Activated naive CD4-positive, alpha-beta T cell treated with anti-CD3 and anti-CD28 coated beads, Interleukin-2, amount 50 U/mL, for 24 hours (primary cell): ENCODE data around the gene PNKD.

ENCODE experiments used
- H3K27ac Mint-ChIP-seq: one replicate; pipeline ENCODE4 v1.8.0; 2021; ENCODE audit warnings: mild to moderate bottlenecking, mixed read lengths
- H3K27me3 Mint-ChIP-seq: one replicate; pipeline ENCODE4 v1.8.0; 2021; ENCODE audit warnings: mixed read lengths
- H3K36me3 Mint-ChIP-seq: one replicate; pipeline ENCODE4 v1.8.0; 2021; ENCODE audit warnings: mixed read lengths
- H3K4me1 Mint-ChIP-seq: one replicate; pipeline ENCODE4 v1.8.0; 2021; ENCODE audit warnings: mixed read lengths
- H3K4me3 Mint-ChIP-seq: one replicate; pipeline ENCODE4 v1.8.0; 2021; ENCODE audit warnings: mild to moderate bottlenecking, mixed read lengths
- H3K9me3 Mint-ChIP-seq: one replicate; pipeline ENCODE4 v1.8.0; 2021; ENCODE audit warnings: mixed read lengths

PNKD gene

DNA sequence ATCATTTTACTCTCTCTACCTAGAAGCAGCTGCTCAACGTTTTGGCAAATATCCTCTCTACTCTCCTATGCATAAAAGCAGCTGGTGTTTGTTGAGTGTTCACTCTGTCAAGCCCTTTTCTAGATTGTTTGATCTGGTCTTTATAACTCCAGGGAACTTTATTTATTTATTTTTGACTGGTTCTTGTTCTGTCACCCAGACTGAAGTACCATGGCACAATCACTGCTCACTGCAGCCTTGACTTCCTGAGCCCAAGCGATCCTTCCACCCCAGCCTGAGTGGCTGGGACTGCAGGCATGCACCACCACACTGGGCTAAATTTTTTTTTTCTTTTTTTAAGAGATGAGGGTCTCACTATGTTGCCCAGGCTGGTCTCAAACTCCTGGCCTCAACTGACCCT lies 99.0 kb downstream of the PNKD start:
- Mint-ChIP-seq H3K4me1 (peaks cover 28% of the 10 kb centered on the region), H3K9me3 (no peaks in the 10 kb centered on the region), H3K36me3 (no peaks in the 10 kb centered on the region), H3K27me3 (no peaks in the 10 kb centered on the region), H3K4me3 (peak overlapping the region; percentile 30), H3K27ac (no peak overlapping the region)

DNA sequence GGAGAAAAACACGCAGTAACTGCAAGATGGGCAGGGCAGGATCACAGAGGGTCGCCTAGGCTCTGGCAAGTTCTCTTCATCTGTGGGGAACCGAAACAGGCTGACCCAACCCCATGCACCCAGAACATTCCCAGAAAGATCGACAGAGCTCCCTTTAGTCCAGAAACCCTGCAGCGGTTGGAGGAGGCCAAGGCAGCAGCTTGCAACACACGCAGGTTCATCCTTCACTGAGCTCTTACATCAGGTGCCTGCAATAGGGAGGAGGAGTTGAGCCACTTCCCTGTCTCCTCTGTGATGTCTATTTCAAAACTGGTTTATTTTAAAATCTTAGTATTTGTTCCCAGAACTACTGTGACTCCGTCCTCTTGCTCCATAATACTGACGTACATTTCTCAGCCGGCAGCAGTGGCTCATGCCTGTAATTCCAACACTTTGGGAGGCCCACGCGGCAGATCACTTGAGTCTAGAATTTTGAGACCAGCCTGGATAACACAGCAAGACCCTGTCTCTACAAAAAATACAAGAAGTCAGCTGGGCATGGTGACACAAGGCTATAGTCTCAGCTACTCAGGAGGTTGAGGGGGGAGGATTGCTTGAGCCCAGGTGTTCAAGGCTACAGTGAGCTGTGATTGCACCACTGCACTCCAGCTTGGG lies 100.2 kb downstream of the PNKD start:
- no peak overlapping the region for H3K27ac Mint-ChIP-seq
- H3K27me3 Mint-ChIP-seq = no peaks in the 10 kb centered on the region
- H3K4me3 Mint-ChIP-seq = no peak overlapping the region
- H3K36me3 Mint-ChIP-seq = no peaks in the 10 kb centered on the region
- H3K4me1 Mint-ChIP-seq = peaks cover 28% of the 10 kb centered on the region
- H3K9me3 Mint-ChIP-seq = no peaks in the 10 kb centered on the region

DNA sequence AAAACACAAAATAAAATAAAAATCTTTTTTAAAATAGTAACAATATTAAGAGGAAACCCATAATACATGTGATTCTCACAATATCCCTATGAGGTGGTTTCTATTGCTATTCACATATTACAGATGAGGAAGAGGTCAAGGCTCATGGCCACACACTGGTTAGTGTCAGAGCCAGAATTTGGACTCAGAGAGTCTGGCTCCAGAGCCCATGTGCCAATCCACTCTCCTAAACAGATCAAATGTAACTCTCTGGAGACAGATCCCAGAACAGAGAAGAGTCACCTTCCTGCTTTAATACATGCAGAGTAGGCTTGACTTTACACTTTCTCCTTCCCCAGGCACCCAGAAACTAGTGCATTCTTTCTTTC lies 101.6 kb downstream of the PNKD start:
- Mint-ChIP-seq H3K4me1 (peaks cover 26% of the 10 kb centered on the region), H3K27me3 (no peaks in the 10 kb centered on the region), H3K9me3 (no peaks in the 10 kb centered on the region), H3K4me3 (no peak overlapping the region), H3K36me3 (no peaks in the 10 kb centered on the region), H3K27ac (no peak overlapping the region)

DNA sequence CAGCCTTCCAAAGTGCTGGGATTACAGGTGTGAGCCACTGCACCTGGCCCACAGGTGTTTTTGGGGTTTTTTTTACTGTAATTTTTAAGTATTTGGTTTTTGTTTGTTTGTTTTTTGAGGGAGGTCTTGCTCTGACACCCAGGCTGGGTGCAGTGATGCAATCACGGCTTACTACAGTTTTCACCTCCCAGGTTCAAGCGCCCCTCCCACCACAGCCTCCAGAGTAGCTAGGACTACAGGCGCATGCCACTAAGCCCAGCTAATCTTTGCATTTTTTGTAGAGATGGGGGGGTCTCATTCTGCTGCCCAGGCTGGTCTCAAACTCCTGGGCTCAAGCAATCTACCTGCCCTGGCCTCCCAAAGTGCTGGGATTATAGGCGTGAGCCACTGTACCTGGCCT lies 104.5 kb downstream of the PNKD start:
- Mint-ChIP-seq H3K4me3 (no peak overlapping the region), H3K27me3 (no peaks in the 10 kb centered on the region), H3K27ac (no peak overlapping the region), H3K9me3 (no peaks in the 10 kb centered on the region), H3K4me1 (peaks cover 6% of the 10 kb centered on the region), H3K36me3 (no peaks in the 10 kb centered on the region)

DNA sequence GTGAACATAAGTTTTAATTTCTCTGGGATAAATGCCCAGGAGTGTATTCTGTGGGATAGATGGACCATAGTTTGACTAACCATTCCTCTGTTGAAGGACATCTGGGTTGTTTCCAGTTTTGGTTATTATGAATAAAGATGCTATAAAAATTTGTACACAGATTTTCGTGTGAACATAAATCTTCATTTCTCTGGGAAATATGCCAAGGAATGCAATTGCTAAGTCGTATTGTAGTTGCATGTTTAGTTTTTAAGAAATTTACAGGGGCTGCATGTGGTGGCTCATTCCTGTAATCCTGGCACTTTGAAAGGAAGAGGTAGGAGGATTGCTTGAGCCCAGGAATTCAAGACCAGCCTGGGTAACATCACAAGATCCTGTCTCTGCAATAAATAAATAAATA lies 104.9 kb downstream of the PNKD start:
- Mint-ChIP-seq H3K4me1 (peaks cover 2% of the 10 kb centered on the region), H3K27me3 (no peaks in the 10 kb centered on the region), H3K4me3 (no peak overlapping the region), H3K36me3 (no peaks in the 10 kb centered on the region), H3K9me3 (no peaks in the 10 kb centered on the region), H3K27ac (no peak overlapping the region)

DNA sequence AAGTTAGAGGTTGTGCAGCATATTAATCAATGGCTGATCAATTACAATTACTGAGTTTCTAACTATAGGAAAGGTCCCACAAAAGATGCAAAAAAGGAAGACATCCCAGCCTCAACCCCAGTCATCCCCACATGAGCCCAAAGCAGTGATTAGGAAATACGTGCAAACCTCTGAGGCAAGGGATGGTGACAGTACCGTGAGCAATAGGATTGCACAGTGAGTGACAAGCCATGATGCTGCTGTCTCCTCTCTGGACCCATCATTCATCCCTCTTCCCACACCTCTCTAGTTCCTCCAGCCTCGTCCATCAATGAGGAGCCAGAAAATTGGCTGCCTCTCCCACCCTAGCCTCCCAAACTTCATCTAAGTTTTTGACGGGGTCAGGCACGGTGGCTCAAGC lies 107.7 kb downstream of the PNKD start:
- Mint-ChIP-seq H3K4me3 (no peak overlapping the region), H3K9me3 (no peaks in the 10 kb centered on the region), H3K27ac (no peak overlapping the region), H3K27me3 (no peaks in the 10 kb centered on the region), H3K4me1 (peaks cover 3% of the 10 kb centered on the region), H3K36me3 (no peaks in the 10 kb centered on the region)

DNA sequence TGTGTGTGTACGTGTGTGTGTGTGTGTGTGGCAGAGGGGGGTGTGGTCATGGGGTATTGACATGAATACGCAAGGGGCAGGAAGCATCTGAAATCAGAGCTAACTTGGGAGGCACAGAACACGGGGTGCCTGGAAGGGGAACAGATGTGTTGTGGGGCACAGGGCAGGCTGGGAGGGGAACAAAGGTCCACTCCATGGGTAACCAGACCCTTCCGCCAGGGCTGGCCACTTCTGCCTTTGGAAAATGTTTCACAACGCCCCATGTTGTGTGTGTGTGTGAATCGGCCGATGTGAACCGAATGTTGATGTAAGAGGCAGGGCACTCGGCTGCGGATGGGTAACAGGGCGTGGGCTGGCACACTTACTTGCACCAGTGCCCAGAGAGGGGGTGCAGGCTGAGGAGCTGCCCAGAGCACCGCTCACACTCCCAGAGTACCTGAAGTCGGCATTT lies 111.6 kb downstream of the PNKD start, which contains the start of gene SLC11A1:
TSS of gene SLC11A1 (plus strand) at position 358 of the 451 bp plus-strand sequence. CDS start 96 bp downstream, outside the sequence.
- H3K27me3 Mint-ChIP-seq = no peaks in the 10 kb centered on the region
- H3K36me3 Mint-ChIP-seq = no peaks in the 10 kb centered on the region
- no peak within 1 kb of the TSS for H3K4me3 Mint-ChIP-seq
- H3K9me3 Mint-ChIP-seq = no peaks in the 10 kb centered on the region
- H3K27ac Mint-ChIP-seq = no peak within 1 kb of the TSS
- H3K4me1 Mint-ChIP-seq = peaks cover 3% of the 10 kb centered on the region

DNA sequence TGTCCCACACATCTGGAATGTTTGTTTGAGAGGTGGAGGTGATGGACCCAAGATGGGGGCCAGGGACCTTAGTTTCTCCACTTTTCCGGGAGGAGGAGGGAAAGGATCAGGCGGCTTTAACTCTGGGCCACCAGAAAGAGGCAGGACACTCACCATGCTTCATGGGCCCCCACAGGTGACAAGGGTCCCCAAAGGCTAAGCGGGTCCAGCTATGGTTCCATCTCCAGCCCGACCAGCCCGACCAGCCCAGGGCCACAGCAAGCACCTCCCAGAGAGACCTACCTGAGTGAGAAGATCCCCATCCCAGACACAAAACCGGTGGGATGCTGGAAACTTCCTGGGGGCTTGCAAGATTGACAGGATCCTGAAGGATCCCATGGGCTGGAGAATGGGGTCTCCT lies 112.5 kb downstream of the PNKD start:
- H3K4me3 Mint-ChIP-seq = no peak overlapping the region
- H3K27me3 Mint-ChIP-seq = no peaks in the 10 kb centered on the region
- peaks cover 9% of the 10 kb centered on the region for H3K4me1 Mint-ChIP-seq
- H3K36me3 Mint-ChIP-seq = no peaks in the 10 kb centered on the region
- no peak overlapping the region for H3K27ac Mint-ChIP-seq
- no peaks in the 10 kb centered on the region for H3K9me3 Mint-ChIP-seq

DNA sequence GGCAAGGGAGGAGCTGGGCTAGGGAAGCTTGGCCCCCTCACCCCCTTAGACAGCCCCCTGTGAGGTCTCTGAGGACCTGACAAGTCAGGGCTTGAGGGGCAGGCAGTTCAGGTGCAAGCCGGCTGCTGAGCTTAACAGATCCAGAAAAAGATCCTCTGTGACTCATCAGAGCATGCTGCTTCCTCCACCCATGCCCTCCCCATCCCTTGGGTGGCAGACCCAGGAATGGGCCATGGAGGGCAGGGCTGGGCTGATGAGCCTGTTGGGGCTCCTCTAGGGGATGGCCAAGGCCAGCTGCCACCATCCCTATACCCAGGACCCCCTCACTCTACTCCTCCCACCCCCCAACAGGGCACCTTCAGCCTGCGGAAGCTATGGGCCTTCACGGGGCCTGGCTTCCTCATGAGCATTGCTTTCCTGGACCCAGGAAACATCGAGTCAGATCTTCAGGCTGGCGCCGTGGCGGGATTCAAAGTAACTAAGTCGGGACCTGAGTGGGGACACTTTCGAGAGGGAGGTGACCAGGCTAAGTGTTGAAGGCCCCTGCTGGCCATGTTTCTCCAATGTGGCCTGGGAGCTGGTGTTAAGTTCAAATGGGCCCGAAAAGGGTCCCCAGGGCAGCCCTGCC lies 113.7 kb downstream of the PNKD start:
- Mint-ChIP-seq H3K27ac (peak overlapping the region; percentile 65), H3K36me3 (no peaks in the 10 kb centered on the region), H3K4me1 (peaks cover 9% of the 10 kb centered on the region), H3K4me3 (no peak overlapping the region), H3K27me3 (no peaks in the 10 kb centered on the region), H3K9me3 (no peaks in the 10 kb centered on the region)

DNA sequence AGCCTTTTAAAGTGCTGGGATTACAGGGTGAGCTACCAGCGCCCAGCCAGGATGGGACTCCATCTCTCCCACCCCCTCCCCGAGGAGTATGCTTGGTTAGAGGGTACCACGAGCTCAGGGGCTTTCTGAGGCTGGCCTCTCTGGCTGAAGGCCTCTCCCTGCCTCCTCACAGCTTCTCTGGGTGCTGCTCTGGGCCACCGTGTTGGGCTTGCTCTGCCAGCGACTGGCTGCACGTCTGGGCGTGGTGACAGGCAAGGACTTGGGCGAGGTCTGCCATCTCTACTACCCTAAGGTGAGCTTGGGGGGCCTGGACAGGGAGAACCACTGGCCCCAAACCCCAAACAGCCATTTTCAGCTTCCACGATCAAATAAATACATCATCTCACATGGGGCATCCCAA lies 114.7 kb downstream of the PNKD start:
- Mint-ChIP-seq H3K27ac (no peak overlapping the region), H3K4me3 (no peak overlapping the region), H3K27me3 (no peaks in the 10 kb centered on the region), H3K36me3 (no peaks in the 10 kb centered on the region), H3K9me3 (no peaks in the 10 kb centered on the region), H3K4me1 (peaks cover 9% of the 10 kb centered on the region)

DNA sequence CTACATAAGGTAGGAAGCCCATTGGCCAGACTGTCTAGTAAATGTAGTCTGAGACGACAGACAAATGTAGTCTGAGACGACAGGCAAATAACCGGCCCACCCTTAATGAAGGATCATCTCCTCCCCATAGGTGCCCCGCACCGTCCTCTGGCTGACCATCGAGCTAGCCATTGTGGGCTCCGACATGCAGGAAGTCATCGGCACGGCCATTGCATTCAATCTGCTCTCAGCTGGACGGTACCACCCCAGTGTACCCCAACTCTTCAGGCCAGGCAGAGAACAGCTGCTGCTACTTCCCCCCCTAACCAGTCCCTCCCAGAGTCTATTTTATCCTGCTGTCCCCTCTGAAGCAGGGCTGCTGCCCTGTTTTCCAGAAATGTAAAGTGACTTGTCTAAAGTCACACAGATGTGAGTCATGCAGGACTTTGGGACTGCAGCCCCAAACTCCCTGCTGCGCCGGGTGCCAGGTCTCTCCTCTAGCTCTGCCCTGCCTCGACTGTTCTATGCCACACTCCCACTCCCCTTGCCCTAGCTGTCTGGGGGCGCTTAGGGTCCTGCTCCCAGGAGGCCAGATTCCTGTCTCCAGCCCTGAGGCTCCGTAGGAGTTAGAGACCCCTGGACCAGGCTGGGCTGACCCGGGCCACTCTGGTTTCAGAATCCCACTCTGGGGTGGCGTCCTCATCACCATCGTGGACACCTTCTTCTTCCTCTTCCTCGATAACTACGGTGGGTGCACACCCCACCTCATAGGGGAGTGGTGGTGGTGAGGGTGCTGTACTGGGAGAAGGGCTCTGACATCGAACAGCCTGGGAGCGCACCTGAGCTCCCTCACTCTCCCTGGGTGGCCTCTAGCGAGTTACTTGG lies 116.4 kb downstream of the PNKD start:
- Mint-ChIP-seq H3K4me3 (no peak overlapping the region), H3K27ac (peak overlapping the region; percentile 8)

DNA sequence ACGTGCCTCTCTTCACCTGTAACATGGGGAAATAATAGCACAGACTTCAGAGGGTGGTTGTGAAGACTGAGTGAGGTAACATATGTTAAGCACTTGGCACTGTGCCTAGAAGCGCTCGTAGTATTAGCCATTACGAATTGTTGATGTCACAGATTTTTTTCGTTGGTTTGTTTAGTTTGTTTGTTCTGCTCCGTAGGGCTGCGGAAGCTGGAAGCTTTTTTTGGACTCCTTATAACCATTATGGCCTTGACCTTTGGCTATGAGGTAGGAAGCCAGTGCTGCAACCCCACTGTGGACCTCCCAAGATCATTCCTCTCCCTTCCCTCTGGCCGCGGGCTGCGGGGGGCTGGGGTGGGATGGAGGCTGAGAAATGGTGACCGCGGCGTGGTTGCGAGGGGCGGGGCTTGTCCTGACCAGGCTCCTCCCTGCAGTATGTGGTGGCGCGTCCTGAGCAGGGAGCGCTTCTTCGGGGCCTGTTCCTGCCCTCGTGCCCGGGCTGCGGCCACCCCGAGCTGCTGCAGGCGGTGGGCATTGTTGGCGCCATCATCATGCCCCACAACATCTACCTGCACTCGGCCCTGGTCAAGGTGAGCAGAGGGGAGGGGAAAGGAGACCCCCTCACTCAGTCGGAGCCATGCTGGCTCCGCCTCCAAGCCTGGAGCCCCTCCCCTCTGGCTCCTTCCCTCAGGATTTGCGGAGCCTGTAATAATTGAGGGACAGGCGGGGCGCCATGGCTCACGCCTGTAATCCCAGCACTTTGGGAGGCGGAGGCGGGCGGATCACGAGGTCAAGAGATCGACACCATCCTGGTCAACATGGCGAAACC lies 117.3 kb downstream of the PNKD start:
- no peaks in the 10 kb centered on the region for H3K27me3 Mint-ChIP-seq
- H3K27ac Mint-ChIP-seq = no peak overlapping the region
- peak overlapping the region; percentile 53 for H3K4me3 Mint-ChIP-seq
- H3K9me3 Mint-ChIP-seq = no peaks in the 10 kb centered on the region
- H3K36me3 Mint-ChIP-seq = no peaks in the 10 kb centered on the region
- peaks cover 6% of the 10 kb centered on the region for H3K4me1 Mint-ChIP-seq

More for the DNA sequence above, 116.4 kb downstream of the PNKD start:
- Mint-ChIP-seq H3K9me3 (no peaks in the 10 kb centered on the region), H3K36me3 (no peaks in the 10 kb centered on the region), H3K4me1 (peaks cover 7% of the 10 kb centered on the region), H3K27me3 (no peaks in the 10 kb centered on the region)

DNA sequence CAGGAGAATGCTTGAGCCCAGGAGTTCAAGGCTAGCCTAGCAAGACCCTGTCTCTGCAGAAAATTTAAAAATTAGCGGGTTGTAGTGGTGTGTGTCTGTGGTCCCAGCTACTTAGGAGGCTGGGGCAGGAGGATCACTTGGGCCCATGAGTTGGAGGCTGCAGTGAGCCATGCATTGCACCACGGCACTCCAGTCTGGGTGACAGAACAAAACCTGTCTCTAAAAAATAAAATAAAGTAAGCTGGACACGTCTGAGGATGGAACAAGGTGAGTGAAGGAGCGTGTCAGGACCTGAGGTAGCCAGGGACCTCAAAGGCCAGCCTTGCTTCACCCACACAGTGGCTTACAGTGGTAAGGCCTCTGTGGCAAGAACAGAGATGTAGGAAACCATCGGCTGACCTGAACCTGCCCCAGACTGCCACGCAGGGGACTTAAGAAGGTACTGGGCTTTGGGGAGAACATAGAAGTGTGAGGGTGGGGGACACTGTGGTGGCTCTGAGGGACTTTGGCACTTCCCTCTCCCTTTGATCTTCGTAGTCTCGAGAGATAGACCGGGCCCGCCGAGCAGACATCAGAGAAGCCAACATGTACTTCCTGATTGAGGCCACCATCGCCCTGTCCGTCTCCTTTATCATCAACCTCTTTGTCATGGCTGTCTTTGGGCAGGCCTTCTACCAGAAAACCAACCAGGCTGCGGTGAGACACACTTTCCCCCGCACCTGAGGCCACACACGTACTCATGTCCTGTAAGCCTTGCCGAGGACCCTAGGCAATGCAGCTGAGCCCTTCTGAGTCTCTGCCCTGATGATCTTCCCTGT lies 119.2 kb downstream of the PNKD start:
- no peaks in the 10 kb centered on the region for H3K27me3 Mint-ChIP-seq
- H3K36me3 Mint-ChIP-seq = no peaks in the 10 kb centered on the region
- H3K9me3 Mint-ChIP-seq = no peaks in the 10 kb centered on the region
- no peak overlapping the region for H3K4me3 Mint-ChIP-seq
- H3K4me1 Mint-ChIP-seq = peaks cover 9% of the 10 kb centered on the region
- H3K27ac Mint-ChIP-seq = peak overlapping the region; percentile 64

DNA sequence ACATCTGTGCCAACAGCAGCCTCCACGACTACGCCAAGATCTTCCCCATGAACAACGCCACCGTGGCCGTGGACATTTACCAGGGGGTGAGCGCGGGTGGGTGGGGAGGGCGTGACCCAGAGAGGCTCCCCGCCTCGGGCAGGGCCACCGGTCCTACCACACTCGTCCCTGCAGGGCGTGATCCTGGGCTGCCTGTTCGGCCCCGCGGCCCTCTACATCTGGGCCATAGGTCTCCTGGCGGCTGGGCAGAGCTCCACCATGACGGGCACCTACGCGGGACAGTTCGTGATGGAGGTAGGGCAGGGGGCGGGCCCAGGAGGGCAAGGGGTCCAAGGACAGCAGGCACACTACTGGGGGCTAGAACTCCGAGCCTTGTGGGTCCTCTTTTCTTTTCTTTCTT lies 120.9 kb downstream of the PNKD start:
- peak overlapping the region; percentile 51 for H3K27ac Mint-ChIP-seq
- H3K36me3 Mint-ChIP-seq = no peaks in the 10 kb centered on the region
- peaks cover 15% of the 10 kb centered on the region for H3K4me1 Mint-ChIP-seq

DNA sequence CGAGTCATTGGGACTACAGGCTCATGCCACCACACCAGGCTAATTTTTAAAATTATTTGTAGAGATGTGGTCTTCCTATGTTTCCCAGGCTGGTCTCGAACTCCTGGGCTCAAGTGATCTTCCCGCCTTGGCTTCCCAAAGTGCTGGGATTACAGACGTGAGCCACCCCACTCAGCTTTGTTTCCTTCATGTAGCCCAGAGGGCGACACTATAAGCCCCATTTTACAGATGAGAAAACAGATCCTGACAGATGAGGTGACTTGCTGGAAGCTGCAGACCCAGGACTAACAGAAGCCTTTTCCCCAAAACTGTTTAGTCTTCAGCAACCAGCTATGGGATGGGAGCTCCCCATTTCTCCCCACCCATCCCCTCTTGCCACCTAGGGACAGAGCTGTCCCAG lies 122.1 kb downstream of the PNKD start:
- no peaks in the 10 kb centered on the region for H3K27me3 Mint-ChIP-seq
- H3K27ac Mint-ChIP-seq = no peak overlapping the region
- peaks cover 23% of the 10 kb centered on the region for H3K4me1 Mint-ChIP-seq
- no peaks in the 10 kb centered on the region for H3K36me3 Mint-ChIP-seq
- no peaks in the 10 kb centered on the region for H3K9me3 Mint-ChIP-seq
- H3K4me3 Mint-ChIP-seq = no peak overlapping the region

More for the DNA sequence above, 120.9 kb downstream of the PNKD start:
- Mint-ChIP-seq H3K27me3 (no peaks in the 10 kb centered on the region), H3K9me3 (no peaks in the 10 kb centered on the region), H3K4me3 (no peak overlapping the region)
